K562 (cell line): Measurements from ENCODE around the gene GAA. TPM values are rescaled to one million over a fixed set of nuclear protein-coding genes. Genes with fewer than 3 reads are reported as not detected.

ENCODE experiments used
- ATAC-seq: fragments of 200-7000 bp; cut with Tn5 transposase; 3 replicates; pipeline ENCODE4 v1.9.1; 2020; ENCODE audit warnings: moderate library complexity
- BruUV-seq: library from RNA; stranded (reverse); fragments of 400-500 nt; replicated peaks from 2 replicates; lab custom pipeline; 2021; lab: Mats Ljungman, UMichigan
- CTCF ChIA-PET: fragments of 300-600 bp; formaldehyde crosslinking; extraction: SDS; loops from one replicate; lab custom pipeline; 2021; ENCODE audit warnings: low intra/inter-chr PET ratio; lab: Yijun Ruan, JAX
- POLR2A ChIA-PET: fragments of 300-600, 350-650 bp; sonication (Branson Sonifier 250); formaldehyde crosslinking; extraction: SDS; loops from one replicate; lab custom pipeline; 2021; ENCODE audit warnings: antibody characterized with exemption, inconsistent platforms; lab: Yijun Ruan, JAX
- DNase-seq, 4 experiments: peaks; one replicate each; pipeline versions ENCODE4 v3.0.0 to v3.0.0-alpha.2; 2011 to 2018; ENCODE audit warnings: low spot score in 3 of 4, mixed read lengths in 3 of 4; ENCODE audit errors: extremely low read depth in 1 of 4
- FAIRE-seq: peaks from 2 replicates; lab custom pipeline; 2011; peaks lifted over from hg19 to GRCh38; lab: Jason Lieb, UNC
- H2AFZ ChIP-seq: 2 replicates; pipeline ENCODE4 v1.6.0; 2011; ENCODE audit warnings: low read depth, low read length, control low read depth, inconsistent platforms
- H3K27ac ChIP-seq: fragments of 200-600 bp; 3 replicates; pipeline ENCODE4 v1.8.0; 2011; ENCODE audit warnings: low read depth, mild to moderate bottlenecking, control low read depth, inconsistent platforms, low read length, moderate library complexity, mixed read lengths; ENCODE audit errors: extremely low read depth
- H3K27me3 ChIP-seq, 2 experiments: fragments of 300-600 bp in 1 of 2; 2 replicates in 1 of 2; 3 replicates in 1 of 2; pipeline versions ENCODE4 v1.6.0 to v1.8.0; 2011; ENCODE audit warnings: inconsistent platforms in 2 of 2, low read length in 2 of 2, mild to moderate bottlenecking in 1 of 2, mixed read lengths in 1 of 2, moderate library complexity in 1 of 2; ENCODE audit not compliant: control insufficient read depth in 2 of 2, insufficient read depth in 2 of 2
- H3K36me3 ChIP-seq: fragments of 300-600 bp; 3 replicates; pipeline ENCODE4 v1.8.0; 2011; ENCODE audit warnings: mild to moderate bottlenecking, low read length, inconsistent platforms; ENCODE audit not compliant: control insufficient read depth, insufficient read depth
- H3K4me1 ChIP-seq, 2 experiments: fragments of 200-600 bp in 1 of 2; replicated peaks in 1 of 2; 2 replicates in 1 of 2; 3 replicates in 1 of 2; pipeline versions ENCODE4 v1.5.1 to v1.8.0; 2011; ENCODE audit warnings: inconsistent platforms in 2 of 2, low read length in 2 of 2, mild to moderate bottlenecking in 1 of 2, mixed read lengths in 1 of 2, moderate library complexity in 1 of 2; ENCODE audit not compliant: control insufficient read depth in 2 of 2, insufficient read depth in 2 of 2
- H3K4me2 ChIP-seq: 2 replicates; pipeline ENCODE4 v1.6.1; 2011; ENCODE audit warnings: low read length, control low read depth, inconsistent platforms, mixed read lengths; ENCODE audit not compliant: insufficient read depth
- H3K4me3 ChIP-seq: fragments of 200-600 bp; sonication (generic), shearing (Covaris generic); 2 replicates; pipeline ENCODE4 v1.5.1; 2016; ENCODE audit warnings: control low read depth, inconsistent platforms
- H3K79me2 ChIP-seq: fragments of 200-600 bp; 3 replicates; pipeline ENCODE4 v1.8.0; 2011; ENCODE audit warnings: low read length, inconsistent platforms; ENCODE audit not compliant: control insufficient read depth, insufficient read depth
- H3K9ac ChIP-seq, 2 experiments: 2 replicates each; pipeline versions ENCODE4 v1.6.0 to v1.6.1; 2011; ENCODE audit warnings: low read depth in 2 of 2, low read length in 2 of 2, control low read depth in 1 of 2, inconsistent platforms in 1 of 2, mild to moderate bottlenecking in 1 of 2, mixed read lengths in 1 of 2; ENCODE audit not compliant: insufficient read depth in 1 of 2
- H3K9me1 ChIP-seq: one replicate; pipeline ENCODE4 v1.6.0; 2011; ENCODE audit warnings: inconsistent platforms, mild to moderate bottlenecking, low read length, moderate library complexity; ENCODE audit not compliant: control insufficient read depth, insufficient read depth
- H3K9me3 ChIP-seq: replicated peaks from 2 replicates; pipeline ENCODE4 v1.5.1; 2011; ENCODE audit warnings: low read depth, low read length, inconsistent platforms; ENCODE audit not compliant: control insufficient read depth, insufficient read depth
- H4K20me1 ChIP-seq: replicated peaks from 2 replicates; pipeline ENCODE4 v1.6.1; 2011; ENCODE audit warnings: low read length, inconsistent platforms, mixed read lengths; ENCODE audit not compliant: control insufficient read depth, insufficient read depth
- CEBPB ChIP-seq: fragments of 450-650 bp; IDR thresholded peaks from 2 replicates; pipeline ENCODE4 v1.6.1; 2016; ENCODE audit warnings: missing genetic modification characterization, missing compliant biosample characterization
- CHD1 ChIP-seq: fragments of 200-600 bp; sonication (generic); IDR thresholded peaks from one replicate; pipeline ENCODE4 v1.6.1; 2012; ENCODE audit warnings: mild to moderate bottlenecking, moderate library complexity, low read length, inconsistent platforms
- HMG20B ChIP-seq: fragments of 250-450 bp; sonication (Bioruptor Pico); IDR thresholded peaks from 2 replicates; pipeline ENCODE4 v1.5.0; 2021; ENCODE audit warnings: mild to moderate bottlenecking
- MCM2 ChIP-seq: fragments of 450-650 bp; IDR thresholded peaks from 2 replicates; pipeline ENCODE4 v1.6.1; 2017; ENCODE audit warnings: low read depth, mild to moderate bottlenecking
- NFE2L1 ChIP-seq: fragments of 450-650 bp; IDR thresholded peaks from 2 replicates; pipeline ENCODE4 v1.6.1; 2016; ENCODE audit warnings: missing genetic modification characterization, low read depth, mild to moderate bottlenecking, missing compliant biosample characterization, moderate library complexity, borderline replicate concordance
- NFIC ChIP-seq: fragments of 450-650 bp; IDR thresholded peaks from 2 replicates; pipeline ENCODE4 v1.6.1; 2017; ENCODE audit warnings: mild to moderate bottlenecking, inconsistent platforms
- PRDM10 ChIP-seq: fragments of 450-650 bp; IDR thresholded peaks from 2 replicates; pipeline ENCODE4 v1.6.1; 2018; ENCODE audit not compliant: partially characterized antibody
- SMAD4 ChIP-seq: fragments of 250-450 bp; sonication (Bioruptor Pico); conservative IDR thresholded peaks from 2 replicates; pipeline ENCODE4 v1.8.0; 2021; ENCODE audit warnings: inconsistent platforms, mild to moderate bottlenecking, moderate library complexity
- SREBF2 ChIP-seq: sonication (generic); formaldehyde crosslinking; IDR thresholded peaks from 2 replicates; pipeline ENCODE4 v1.4.0; 2020; ENCODE audit warnings: mild to moderate bottlenecking, missing genetic modification reagents
- ZNF12 ChIP-seq: sonication (generic); formaldehyde crosslinking; IDR thresholded peaks from 2 replicates; pipeline ENCODE4 v1.4.0; 2020; ENCODE audit warnings: mild to moderate bottlenecking, missing genetic modification reagents
- ZNF174 ChIP-seq: fragments of 250-450 bp; sonication (Bioruptor Pico); IDR thresholded peaks from 2 replicates; pipeline ENCODE4 v1.4.0; 2020; ENCODE audit warnings: mild to moderate bottlenecking
- ZNF274 ChIP-seq: IDR thresholded peaks from 2 replicates; pipeline ENCODE4 v1.6.1; 2011; ENCODE audit warnings: low read depth, mild to moderate bottlenecking, low read length, moderate library complexity, borderline replicate concordance
- ZNF384 ChIP-seq: IDR thresholded peaks from 2 replicates; pipeline ENCODE4 v1.6.1; 2012; ENCODE audit warnings: low read depth, low read length, improper control_type of control experiment
- WGBS: fragments of 100-300 bp; shearing (Covaris generic); methylation state at CpG from one replicate; pipeline ENCODE4 v1.1.6; 2016; ENCODE audit warnings: low coverage, mixed read lengths; ENCODE audit not compliant: insufficient coverage; ENCODE audit errors: missing lambda C conversion rate; 5-methylcytosine and 5-hydroxymethylcytosine counted together
- in situ Hi-C: fragments of 300-500 bp; cut with MboI; formaldehyde crosslinking; loops from 4 replicates; pipeline ENCODE4 v1.15.0; 2018; ENCODE audit warnings: inconsistent platforms, mixed read lengths
- intact Hi-C: fragments of 100-400 bp; cut with micrococcal nuclease; formaldehyde crosslinking; loops from 2 replicates; pipeline ENCODE4 v1.14.2; 2022
- polyA plus RNA-seq, 8 experiments: library from polyadenylated mRNA; depleted of rRNA in 4 of 8; stranded (reverse) in 5 of 8; unstranded in 3 of 8; fragments of >200 nt; fragmentation: Nextera tagmentation in 2 of 8; fragmentation: Illumina TruSeq in 1 of 8; extraction: Ambion mirVana in 2 of 8; extraction: Trizol in 1 of 8; gene quantifications; 2 replicates each; pipeline versions ENCODE4 v1.2.1 to v1.2.3, GENCODE V29; 2011 to 2014; ENCODE audit warnings: inconsistent platforms in 1 of 8, missing spikeins in 1 of 8
- total RNA-seq, 7 experiments: library from RNA; depleted of rRNA in 6 of 7; stranded (reverse); fragments of >200 nt in 6 of 7; fragmentation: Illumina TruSeq in 2 of 7; extraction: Trizol in 2 of 7; gene quantifications; 2 replicates each; pipeline versions ENCODE4 v1.2.1 to v1.2.3, GENCODE V29; 2011 to 2021; ENCODE audit warnings: low replicate concordance in 1 of 7
- TF ChIP-seq, protein P1 (sequence below): sonication (generic); formaldehyde crosslinking; IDR thresholded peaks from 2 replicates; pipeline ENCODE4 v1.8.1; 2023; ENCODE audit warnings: mild to moderate bottlenecking, missing genetic modification reagents

Gene GAA
- total and polyA plus RNA-seq, 9 of the 15 experiments (the other 6 are each of a cell fraction or from before 2014, with no cell fraction given) = 0.15 to 6.4 (median 1.7) TPM

DNA sequence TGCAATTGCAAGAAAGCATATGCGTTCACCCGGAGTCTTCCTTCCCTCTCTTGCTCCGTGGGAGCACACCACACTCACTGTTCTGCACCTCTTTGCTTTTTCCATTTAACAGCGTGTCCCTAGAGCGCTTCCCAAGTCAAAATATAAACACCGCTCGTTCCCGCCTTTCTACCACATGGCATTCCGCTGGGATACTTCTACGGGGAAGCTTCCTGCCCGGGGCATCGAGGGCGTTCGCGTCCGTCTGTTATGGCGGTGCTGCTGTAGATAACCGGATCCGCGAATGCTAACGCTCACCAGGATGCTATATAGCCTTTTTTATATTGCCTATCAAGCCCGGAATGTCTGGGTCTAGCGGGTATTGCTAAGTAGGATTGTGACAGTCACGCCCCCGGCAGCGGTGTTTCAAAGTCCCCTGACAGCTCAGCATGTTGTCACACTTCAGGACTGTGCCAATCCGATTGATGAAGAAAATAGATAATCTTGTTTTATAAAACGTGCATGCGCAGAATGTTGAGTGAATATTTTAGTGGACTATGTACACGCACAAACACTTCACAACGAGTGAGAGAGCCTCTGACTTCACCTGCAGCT is 33.9 kb upstream of the GAA start:
- Histone ChIP-seq H3K79me2 (no peaks in the 10 kb centered on the region), H3K36me3 (no peaks in the 10 kb centered on the region), H3K9me3 (no peaks in the 10 kb centered on the region), H4K20me1 (no peaks in the 10 kb centered on the region), H3K4me1 (peaks cover 15 to 31% of the 10 kb centered on the region in 2 experiments), H3K9ac (no peak overlapping the region), H3K27ac (no peak overlapping the region), H3K9me1 (no peaks in the 10 kb centered on the region), H2AFZ (no peak overlapping the region), H3K4me3 (no peak overlapping the region), H3K4me2 (no peak overlapping the region), H3K27me3 (peaks cover 5 to 53% of the 10 kb centered on the region in 2 experiments)
- WGBS = 56% methylated on average over 31 of the region's 31 CpGs
- no peak for FAIRE-seq
- no TSS peak for BruUV-seq
- TF ChIP-seq MCM2 = no peak
- no peak for TF ChIP-seq SMAD4 (CRISPR knock-in tag)
- no peak for TF ChIP-seq SREBF2 (CRISPR knock-in tag)
- TF ChIP-seq HMG20B (CRISPR knock-in tag) = no peak
- no peak for TF ChIP-seq NFIC
- no peak for TF ChIP-seq ZNF384
- TF ChIP-seq NFE2L1 = no peak
- TF ChIP-seq ZNF174 (CRISPR knock-in tag) = no peak
- no peak for TF ChIP-seq CEBPB (tag)
- no peak for TF ChIP-seq CHD1
- TF ChIP-seq PRDM10 = no peak
- no peak for TF ChIP-seq ZNF274
- TF ChIP-seq ZNF12 (CRISPR knock-in tag) = no peak
- TF ChIP-seq, protein P1, sequence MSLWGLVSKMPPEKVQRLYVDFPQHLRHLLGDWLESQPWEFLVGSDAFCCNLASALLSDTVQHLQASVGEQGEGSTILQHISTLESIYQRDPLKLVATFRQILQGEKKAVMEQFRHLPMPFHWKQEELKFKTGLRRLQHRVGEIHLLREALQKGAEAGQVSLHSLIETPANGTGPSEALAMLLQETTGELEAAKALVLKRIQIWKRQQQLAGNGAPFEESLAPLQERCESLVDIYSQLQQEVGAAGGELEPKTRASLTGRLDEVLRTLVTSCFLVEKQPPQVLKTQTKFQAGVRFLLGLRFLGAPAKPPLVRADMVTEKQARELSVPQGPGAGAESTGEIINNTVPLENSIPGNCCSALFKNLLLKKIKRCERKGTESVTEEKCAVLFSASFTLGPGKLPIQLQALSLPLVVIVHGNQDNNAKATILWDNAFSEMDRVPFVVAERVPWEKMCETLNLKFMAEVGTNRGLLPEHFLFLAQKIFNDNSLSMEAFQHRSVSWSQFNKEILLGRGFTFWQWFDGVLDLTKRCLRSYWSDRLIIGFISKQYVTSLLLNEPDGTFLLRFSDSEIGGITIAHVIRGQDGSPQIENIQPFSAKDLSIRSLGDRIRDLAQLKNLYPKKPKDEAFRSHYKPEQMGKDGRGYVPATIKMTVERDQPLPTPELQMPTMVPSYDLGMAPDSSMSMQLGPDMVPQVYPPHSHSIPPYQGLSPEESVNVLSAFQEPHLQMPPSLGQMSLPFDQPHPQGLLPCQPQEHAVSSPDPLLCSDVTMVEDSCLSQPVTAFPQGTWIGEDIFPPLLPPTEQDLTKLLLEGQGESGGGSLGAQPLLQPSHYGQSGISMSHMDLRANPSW (CRISPR knock-in tag) = no peak
- in situ Hi-C loops (no loop called here), intact Hi-C loops (no loop called here)
- DNase-seq = no peak
- ATAC-seq = no peak
- POLR2A ChIA-PET = no interaction called here
- CTCF ChIA-PET = no interaction called here
